M059J (cell line): ENCODE measurements around the gene LHFPL2. TPM values are rescaled to one million over a fixed set of nuclear protein-coding genes. Genes with fewer than 3 reads are reported as not detected.

Source experiments
- DNase-seq: peaks from one replicate; pipeline ENCODE4 v3.0.0-alpha.2; 2012; ENCODE audit warnings: low read depth
- total RNA-seq: library from RNA; depleted of rRNA; stranded (reverse); fragments of >200 nt; shearing (Covaris generic); gene quantifications from 2 replicates; pipeline ENCODE4 v1.2.3, GENCODE V29; 2014

Gene LHFPL2
- total RNA-seq, 1 experiment from 2014 or later, result 29.6 TPM

- no peak for DNase-seq
Measured at GRCh38 chr5:78595458-78595921, 53.1 kb downstream of the LHFPL2 start.

DNA sequence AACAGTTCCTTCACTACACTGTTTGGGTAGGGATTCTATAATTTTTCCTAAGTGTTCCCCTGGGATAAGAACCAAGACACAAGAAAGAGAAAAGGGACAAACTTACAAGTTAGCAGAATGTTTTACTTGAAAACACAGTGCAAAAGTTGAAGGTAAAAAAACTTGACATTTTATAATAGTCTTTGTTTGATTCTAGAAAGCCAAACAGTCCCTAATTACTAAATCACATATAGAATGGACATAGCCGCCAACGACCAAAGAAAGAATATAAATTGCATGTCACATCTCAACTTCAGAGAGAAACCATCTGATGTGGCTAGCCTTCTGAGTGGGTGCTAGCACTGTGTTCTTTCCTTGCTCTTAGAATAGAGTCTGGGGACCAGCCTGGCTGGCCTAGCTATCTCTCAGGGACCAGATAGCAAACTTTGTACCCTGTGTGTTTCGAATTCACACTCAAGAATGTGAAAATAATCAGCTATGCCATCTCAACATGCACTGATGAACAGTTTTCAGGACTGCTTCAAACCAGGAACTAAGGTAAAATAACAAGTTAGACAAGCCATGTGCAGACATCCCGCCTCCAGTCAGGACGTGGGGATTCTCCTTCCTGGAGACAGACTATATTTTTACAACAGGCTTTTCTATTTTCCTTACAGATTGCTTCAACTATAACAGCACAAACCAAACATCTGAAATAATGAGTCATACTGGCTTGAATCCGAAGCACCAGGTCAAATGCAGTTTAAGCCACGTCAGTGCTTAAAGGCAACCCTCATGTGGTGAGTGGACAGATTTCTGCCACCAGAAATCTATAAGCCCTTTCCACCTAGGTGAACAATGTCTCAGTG lies 53.7 kb downstream of the LHFPL2 start:
- DNase-seq, result peak; percentile 98

DNA sequence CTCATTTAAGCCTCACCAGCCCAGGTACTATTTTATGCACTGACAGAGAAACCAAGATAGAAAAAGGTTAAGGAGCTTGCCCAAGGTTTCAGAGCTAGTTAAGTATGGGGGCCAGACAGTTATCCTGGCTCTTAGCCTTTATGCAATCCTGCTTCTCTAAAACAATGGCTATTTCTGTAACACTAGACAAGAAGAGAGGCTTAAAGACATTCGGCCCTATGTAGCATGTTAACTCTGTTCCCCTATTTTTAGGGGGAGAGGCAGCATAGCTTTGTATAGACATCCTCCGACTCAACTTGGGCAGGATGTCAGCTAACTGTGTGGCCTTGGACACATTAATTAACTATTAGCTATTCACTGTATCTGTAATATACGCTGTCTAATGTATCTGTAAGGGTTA lies 54.6 kb downstream of the LHFPL2 start:
- DNase-seq, result no peak

DNA sequence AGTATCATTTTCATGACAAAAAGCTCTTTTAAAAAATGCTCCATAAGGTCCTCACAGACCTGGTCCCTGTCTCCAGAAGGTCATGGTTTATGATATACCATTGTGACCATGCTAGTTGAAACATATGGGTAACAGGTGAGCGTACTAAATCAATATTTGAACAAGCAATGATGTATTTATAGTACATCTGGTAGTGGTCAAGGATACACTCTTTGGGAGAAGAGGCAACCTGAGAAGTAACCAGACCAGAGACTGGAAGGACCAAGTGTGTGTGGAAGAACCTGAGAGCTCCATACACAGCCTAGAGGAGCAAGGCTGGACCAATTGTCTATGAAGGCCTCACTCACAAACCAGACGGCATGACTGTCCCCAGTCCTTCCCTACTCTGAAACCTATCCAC lies 55.1 kb downstream of the LHFPL2 start:
- no peak for DNase-seq

DNA sequence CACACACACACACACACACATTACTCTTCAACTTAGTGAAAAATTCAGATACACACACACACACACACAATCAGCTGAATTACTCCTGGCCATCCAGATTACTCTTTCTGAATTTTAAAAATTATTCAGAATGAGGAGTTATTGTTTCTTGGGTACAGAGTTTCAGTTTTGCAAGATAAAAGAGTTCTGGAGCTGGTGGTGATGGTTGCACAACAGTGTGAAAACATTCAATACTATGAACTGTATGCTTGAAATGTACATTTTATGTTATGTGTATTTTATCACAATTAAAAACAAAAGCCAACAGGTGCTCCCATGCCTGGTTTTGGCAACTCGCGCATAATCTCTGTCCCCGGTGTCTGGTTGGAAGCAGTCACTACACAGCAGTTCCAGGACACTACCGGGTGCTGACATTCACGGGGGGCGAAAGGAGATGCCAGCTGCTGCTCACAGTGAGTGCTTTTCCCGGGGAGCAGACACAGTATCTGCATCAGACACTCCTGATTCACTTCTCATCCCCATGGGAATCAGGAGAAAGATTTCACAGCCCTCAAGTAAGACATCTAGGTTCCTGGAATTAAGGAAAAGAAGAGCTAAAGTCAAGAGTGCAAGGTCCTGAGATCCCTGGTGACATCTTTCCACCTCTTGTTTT lies 55.7 kb downstream of the LHFPL2 start:
- no peak for DNase-seq

GRCh38 chr5:78591972-78592700 lies 56.4 kb downstream of the LHFPL2 start:
- DNase-seq, result peak; percentile 54

GRCh38 chr5:78591138-78591612 lies 57.4 kb downstream of the LHFPL2 start:
- peak; percentile 96 for DNase-seq

DNA sequence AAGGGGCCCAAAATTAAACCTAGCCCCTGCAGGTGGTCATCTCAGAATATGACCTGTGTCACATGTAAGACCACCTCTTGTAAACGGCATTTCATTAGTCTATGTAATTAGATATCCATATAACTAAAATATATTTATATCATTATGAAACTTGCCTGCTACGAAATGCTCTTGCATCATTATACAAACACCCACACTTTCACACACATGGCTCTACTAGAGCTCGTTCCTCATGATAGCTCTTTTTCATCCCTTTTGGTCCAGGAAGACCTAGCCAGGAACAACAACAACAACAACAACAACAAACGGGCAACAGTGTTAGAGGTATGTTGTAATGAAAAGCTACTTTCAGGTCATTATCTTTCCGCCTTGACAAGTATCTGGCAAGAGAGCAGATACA lies 58.6 kb downstream of the LHFPL2 start:
- DNase-seq, result no peak

DNA sequence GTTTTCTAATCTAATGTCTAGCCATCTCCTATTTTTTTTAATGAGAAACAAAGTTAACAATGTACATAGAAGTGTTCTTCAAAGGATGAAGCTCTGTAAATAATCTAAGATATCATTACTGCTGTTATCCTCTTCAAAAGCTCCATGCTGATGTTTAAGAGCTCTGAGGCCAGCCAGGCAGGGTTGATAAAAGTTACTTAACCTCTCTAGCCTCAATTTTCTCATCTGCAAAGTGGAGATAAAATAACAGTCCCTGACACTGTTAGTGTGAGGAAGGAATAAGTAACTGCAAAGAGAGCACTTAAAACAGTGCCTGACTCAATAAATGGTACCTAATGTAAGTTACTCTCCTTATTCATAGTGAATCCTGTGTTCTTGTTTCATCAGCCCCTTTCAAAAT lies 60.1 kb downstream of the LHFPL2 start:
- no peak for DNase-seq

DNA sequence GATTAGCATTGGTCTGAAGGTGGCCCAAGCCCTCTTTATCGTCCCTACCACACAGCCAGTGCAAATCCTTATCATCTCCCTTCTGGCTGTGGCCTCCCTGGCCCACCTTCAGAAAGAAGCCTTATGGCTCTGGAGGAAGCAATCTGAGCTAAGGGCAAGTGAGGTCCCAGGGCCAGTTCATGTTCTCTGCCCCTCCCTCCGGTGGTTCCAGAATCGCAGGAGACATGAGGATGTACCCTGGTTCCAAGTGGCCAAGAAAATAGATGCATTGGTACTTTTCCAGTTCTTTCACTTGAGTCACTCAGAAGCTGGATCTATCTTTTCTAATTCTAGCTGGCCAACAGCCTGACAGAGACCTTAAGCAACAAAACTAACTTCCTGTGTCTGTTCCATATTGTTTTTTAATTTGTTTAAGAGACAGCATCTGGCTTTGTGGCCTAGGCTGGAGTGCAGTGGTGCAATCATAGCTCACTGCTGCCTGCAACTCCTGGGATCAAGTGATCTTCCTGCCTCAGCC lies 60.7 kb downstream of the LHFPL2 start:
- DNase-seq, result peak; percentile 62

- DNase-seq, result peak; percentile 44
Measured at GRCh38 chr5:78587081-78587774, 61.3 kb downstream of the LHFPL2 start.

GRCh38 chr5:78586251-78586650 lies 62.3 kb downstream of the LHFPL2 start:
- DNase-seq, result peak; percentile 98

- no peak for DNase-seq
Measured at GRCh38 chr5:78578015-78578414, 70.6 kb downstream of the LHFPL2 start.

DNA sequence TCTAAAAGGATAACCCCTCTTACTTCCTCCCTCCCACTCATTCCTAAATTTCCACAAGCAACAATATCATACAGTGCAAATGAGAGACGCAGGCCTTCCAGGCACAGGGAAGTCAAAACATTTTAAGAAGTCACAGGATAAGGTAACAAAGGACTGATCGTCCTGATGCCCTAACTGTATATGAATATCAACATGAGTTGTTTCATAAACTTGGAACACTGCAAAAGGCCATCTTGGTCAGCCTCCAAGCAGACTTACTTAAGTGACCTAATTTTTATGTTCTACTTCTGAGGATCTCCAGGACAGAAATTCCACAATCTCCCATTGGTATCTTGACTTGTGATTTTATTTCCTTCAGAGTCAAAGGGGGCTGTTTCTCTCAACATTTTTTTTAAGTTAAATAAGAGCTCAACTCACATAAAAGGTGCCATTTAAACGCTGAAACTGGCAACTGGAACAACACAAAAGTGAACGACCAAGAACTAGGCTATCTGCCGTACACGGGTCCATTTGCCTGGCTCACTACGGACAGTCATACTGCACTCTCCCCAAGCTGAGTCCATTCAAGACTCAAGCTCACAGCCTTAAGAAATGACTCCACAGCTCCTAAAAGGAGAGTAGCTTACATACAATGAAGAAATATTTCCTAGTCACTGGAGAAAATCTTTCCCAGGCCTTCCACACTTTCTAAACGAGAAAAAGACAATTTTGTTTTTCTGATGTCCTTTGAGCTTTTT lies 71.3 kb downstream of the LHFPL2 start:
- DNase-seq, result no peak

DNA sequence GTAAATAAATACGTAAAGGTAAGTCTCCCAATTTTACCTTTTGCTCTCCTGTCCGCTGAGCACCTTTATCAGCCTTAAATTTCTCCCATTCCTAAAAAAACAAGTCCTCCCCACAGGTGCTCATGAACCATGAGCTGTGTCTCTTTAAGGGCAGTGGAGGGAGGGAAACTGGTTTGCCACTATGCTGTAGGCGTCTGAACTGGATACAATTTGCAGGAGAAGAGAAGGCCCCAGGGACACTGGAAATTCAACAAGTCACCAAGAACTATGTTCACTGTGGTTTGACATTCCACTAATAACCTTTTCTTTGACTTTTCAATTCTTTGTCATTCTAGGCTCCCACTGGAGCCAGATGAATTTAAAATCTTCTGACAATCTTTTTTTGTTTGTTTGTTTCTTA lies 72.2 kb downstream of the LHFPL2 start:
- DNase-seq, result no peak

GRCh38 chr5:78574731-78575161 lies 73.8 kb downstream of the LHFPL2 start:
- DNase-seq, result peak; percentile 51

DNA sequence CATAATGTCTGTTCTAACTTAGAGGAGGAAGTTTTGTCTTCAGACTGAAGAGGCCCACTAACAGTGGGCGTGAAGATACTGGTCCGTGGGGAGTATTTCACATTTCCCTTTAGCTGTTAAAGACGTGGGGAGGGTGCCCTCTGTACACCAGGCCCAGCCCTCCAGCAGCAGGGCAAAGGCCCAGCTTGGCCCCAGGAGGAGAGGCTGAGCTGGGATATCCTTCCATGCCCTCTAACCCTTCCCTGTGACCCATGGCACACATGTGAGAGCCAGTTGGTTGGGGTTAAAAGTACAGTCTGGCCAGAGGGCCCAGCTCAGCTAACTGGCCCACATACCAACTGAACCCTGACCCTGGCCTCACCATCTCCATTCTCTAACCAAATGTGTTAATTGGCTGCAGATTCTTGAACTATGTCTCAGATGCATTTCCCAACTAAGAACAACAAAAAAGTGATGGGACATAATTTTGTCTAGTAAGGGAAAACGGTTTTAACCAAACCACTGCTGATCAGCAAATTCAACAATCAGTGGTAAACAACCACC lies 74.4 kb downstream of the LHFPL2 start:
- DNase-seq, result no peak

GRCh38 chr5:78573318-78573717 lies 75.3 kb downstream of the LHFPL2 start:
- DNase-seq, result no peak

DNA sequence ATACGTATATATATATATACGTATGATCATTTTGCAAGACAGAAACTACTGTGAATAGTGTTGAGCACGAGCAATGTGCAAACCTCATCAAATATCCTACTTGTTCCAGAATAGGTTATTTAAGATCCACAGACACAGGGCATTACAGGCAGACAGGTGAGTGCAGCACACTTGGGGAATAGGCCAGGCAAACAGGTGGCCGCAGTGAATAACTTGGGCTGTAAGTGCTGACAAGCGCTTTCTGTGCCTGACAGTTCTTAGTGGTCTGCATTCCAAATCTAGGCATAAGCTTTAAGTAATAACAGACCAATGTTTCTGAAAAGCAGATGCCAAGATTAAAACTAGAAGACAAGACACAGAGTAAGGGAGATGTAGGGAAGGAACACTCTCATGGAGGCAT lies 77.9 kb downstream of the LHFPL2 start:
- DNase-seq, result no peak

GRCh38 chr5:78569441-78569840 lies 79.1 kb downstream of the LHFPL2 start:
- DNase-seq, result peak; percentile 85
